Adrenal gland (tissue), 12 donors: Measurements from ENCODE around the gene LDB3. TPM values are rescaled to one million over a fixed set of nuclear protein-coding genes. Genes with fewer than 3 reads are reported as not detected.

ENCODE experiments used
- DNase-seq, 7 donors: peaks; one replicate each; pipeline ENCODE4 v3.0.0-alpha.2; 2019 to 2020
- H3K27ac ChIP-seq, 5 donors: fragments of 200-600 bp; sonication (generic) in 4 of 5; 1 replicate in 3 of 5; 2 replicates in 2 of 5; pipeline versions ENCODE4 v1.5.1 to v1.8.0; 2016 to 2020; ENCODE audit warnings: mild to moderate bottlenecking in 1 of 5
- H3K27me3 ChIP-seq: fragments of 200-600 bp; 2 replicates; pipeline ENCODE4 v1.8.0; 2021
- H3K36me3 ChIP-seq, 2 donors: fragments of 200-600 bp; replicated peaks in 1 of 2; 1 replicate in 1 of 2; 2 replicates in 1 of 2; pipeline versions ENCODE4 v1.5.1 to v1.8.0; 2018 to 2022
- H3K4me1 ChIP-seq, 2 donors: fragments of 200-600 bp; replicated peaks in 1 of 2; 1 replicate in 1 of 2; 2 replicates in 1 of 2; pipeline versions ENCODE4 v1.5.1 to v1.8.0; 2018 to 2021
- H3K4me3 ChIP-seq, 4 donors: fragments of 200-600 bp; sonication (generic) in 3 of 4; one replicate each; pipeline ENCODE4 v1.5.1; 2016 to 2018
- H3K9me3 ChIP-seq, 3 donors: fragments of 200-600 bp; sonication (generic) in 1 of 3; replicated peaks in 1 of 3; 1 replicate in 2 of 3; 2 replicates in 1 of 3; pipeline versions ENCODE4 v1.5.1 to v1.8.0; 2016 to 2021
- POLR2A ChIP-seq, 2 donors: fragments of 450-650 bp; IDR thresholded peaks; one replicate each; pipeline ENCODE4 v1.6.1; 2017; ENCODE audit warnings: antibody characterized with exemption in 2 of 2, mild to moderate bottlenecking in 2 of 2, moderate library complexity in 1 of 2
- WGBS, 4 donors: extraction: QIAGEN DNeasy Blood & Tissue Kit in 2 of 4; methylation state at CpG; one replicate each; pipeline versions ENCODE4 v1.1.5 to v1.1.7; 2013 to 2017; 5-methylcytosine and 5-hydroxymethylcytosine counted together
- intact Hi-C, 2 donors: fragments of 100-400 bp; cut with DNase I; formaldehyde crosslinking; loops; one replicate each; pipeline versions ENCODE4 v1.14.1 to v1.15.0; 2022 to 2023
- polyA plus RNA-seq, 3 donors: library from polyadenylated mRNA; stranded (reverse); fragments of 200-250 nt in 2 of 3; fragments of 350-450 nt in 1 of 3; fragmentation: Illumina TruSeq in 1 of 3; extraction: RNeasy Lipid Tissue Mini Kit (QIAGEN cat#74804) in 1 of 3; gene quantifications; one replicate each; pipeline ENCODE4 v1.2.3, GENCODE V29; 2013 to 2014
- total RNA-seq, 9 donors: library from RNA; depleted of rRNA in 4 of 9; stranded (reverse); fragments of >200 nt in 4 of 9; fragments of 120-200 nt in 1 of 9; fragmentation: NEBNext Ultra II Directional in 1 of 9; extraction: Animal tissue kit (Norgen Biotek cat#: 25700) in 1 of 9; gene quantifications; one replicate each; pipeline versions ENCODE4 v1.1.0 to v1.2.4, GENCODE V29; 2013 to 2023
- TF ChIP-seq, protein P1 (sequence below), 6 experiments: fragments of 450-650 bp in 4 of 6; fragments of 200-600 bp in 2 of 6; sonication (generic) in 1 of 6; IDR thresholded peaks; 1 replicate in 5 of 6; 2 replicates in 1 of 6; pipeline versions ENCODE4 v1.5.1 to v1.8.0; 2016 to 2021; ENCODE audit warnings: antibody characterized with exemption in 6 of 6, mild to moderate bottlenecking in 2 of 6, moderate library complexity in 1 of 6
- donor health status: healthy with polysubstance abuse.
- donor health status: Bipolar disorder and iron deficiency.
- donor health status: DM: yes; HTN: yes; CAD: no.
- donor health status: DM: no; HTN: no; CAD: no.
- donor health status: DM: no; HTN: no; CAD: no.
- donor health status: DM: yes; HTN: yes; CAD: no.

The LDB3 gene
- total and polyA plus RNA-seq, 12 donors: 0.14 to 2.7 (median 0.36) TPM

GRCh38 chr10:86768412-86769062, 100.2 kb downstream of the LDB3 start:
- TF ChIP-seq, protein P1, sequence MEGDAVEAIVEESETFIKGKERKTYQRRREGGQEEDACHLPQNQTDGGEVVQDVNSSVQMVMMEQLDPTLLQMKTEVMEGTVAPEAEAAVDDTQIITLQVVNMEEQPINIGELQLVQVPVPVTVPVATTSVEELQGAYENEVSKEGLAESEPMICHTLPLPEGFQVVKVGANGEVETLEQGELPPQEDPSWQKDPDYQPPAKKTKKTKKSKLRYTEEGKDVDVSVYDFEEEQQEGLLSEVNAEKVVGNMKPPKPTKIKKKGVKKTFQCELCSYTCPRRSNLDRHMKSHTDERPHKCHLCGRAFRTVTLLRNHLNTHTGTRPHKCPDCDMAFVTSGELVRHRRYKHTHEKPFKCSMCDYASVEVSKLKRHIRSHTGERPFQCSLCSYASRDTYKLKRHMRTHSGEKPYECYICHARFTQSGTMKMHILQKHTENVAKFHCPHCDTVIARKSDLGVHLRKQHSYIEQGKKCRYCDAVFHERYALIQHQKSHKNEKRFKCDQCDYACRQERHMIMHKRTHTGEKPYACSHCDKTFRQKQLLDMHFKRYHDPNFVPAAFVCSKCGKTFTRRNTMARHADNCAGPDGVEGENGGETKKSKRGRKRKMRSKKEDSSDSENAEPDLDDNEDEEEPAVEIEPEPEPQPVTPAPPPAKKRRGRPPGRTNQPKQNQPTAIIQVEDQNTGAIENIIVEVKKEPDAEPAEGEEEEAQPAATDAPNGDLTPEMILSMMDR (IDR thresholded peaks at IDR 0.05): no peak
- no peak for TF ChIP-seq POLR2A (IDR thresholded peaks at IDR 0.05)
- peaks cover 0 to 14% of the 10 kb centered on the region in 2 donors for H3K4me1 ChIP-seq
- H3K9me3 ChIP-seq: no peaks in the 10 kb centered on the region
- DNase-seq: no peak
- 55 to 66% (median 59%) methylated on average over 1 of the region's 1 CpG for WGBS, 4 donors
- H3K27ac ChIP-seq: no peak overlapping the region
- no peak overlapping the region for H3K4me3 ChIP-seq
- H3K36me3 ChIP-seq: no peaks in the 10 kb centered on the region
- intact Hi-C loops: no loop called here
- no peaks in the 10 kb centered on the region for H3K27me3 ChIP-seq

DNA sequence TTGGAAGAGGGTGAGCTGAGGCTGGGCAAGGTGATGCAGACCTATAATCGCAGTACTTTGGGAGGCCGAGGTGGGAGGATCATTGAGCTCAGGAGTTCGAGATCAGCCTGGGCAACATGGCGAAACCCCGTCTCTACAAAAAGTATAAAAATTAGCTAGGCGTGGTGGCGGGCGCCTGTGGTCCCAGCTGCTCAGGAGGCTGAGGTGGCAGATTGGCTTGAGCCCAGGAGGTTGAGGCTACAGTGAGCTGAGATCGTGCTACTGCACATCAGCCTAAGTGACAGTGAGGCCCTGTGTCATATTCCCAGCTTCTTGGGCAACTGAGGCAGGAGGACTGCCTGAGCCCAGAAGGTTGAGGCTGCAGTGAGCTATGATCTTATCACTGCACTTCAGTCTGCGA, 101.7 kb downstream of the LDB3 start:
- H3K9me3 ChIP-seq: no peaks in the 10 kb centered on the region
- no peaks in the 10 kb centered on the region for H3K27me3 ChIP-seq
- H3K4me3 ChIP-seq: no peak overlapping the region
- TF ChIP-seq POLR2A (IDR thresholded peaks at IDR 0.05): no peak
- TF ChIP-seq, protein P1 (IDR thresholded peaks at IDR 0.05): no peak
- no peak for DNase-seq
- WGBS, 4 donors: 88 to 96% (median 93%) methylated on average over 10 of the region's 10 CpGs
- peaks cover under 1 to 17% of the 10 kb centered on the region in 2 donors for H3K4me1 ChIP-seq
- intact Hi-C loops: no loop called here
- H3K27ac ChIP-seq: no peak overlapping the region
- H3K36me3 ChIP-seq: no peaks in the 10 kb centered on the region

DNA sequence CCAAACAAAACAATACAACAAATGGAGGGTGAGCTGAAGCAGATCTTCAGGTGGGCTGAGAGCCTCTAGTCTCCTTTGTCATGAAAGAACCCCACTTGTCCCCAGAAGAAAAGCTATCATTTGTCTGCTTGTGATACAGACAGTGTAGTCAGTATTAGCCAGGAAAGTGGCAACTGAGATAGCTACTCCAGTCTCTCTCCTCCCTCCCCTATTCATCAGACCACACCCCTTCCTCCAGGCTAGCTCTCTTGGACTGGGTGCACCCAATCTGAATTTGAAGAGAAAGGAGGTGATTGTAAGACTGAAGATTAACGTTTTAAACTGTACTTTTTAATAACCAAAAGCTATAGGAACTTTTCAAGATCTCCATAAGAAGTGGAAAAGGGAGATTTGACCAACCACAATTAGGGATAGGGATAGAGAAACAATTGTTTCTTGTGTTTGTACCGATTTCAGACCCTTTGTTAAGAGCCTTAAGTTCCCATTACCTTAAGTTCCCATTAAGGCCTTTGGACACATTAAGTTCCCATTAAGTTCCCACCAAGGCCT, 102.2 kb downstream of the LDB3 start:
- H3K27ac ChIP-seq: no peak overlapping the region
- no peaks in the 10 kb centered on the region for H3K9me3 ChIP-seq
- no peak overlapping the region for H3K4me3 ChIP-seq
- H3K4me1 ChIP-seq: peaks cover 6 to 22% of the 10 kb centered on the region in 2 donors
- H3K27me3 ChIP-seq: no peaks in the 10 kb centered on the region
- WGBS, 4 donors: 55 to 60% (median 58%) methylated on average over 2 of the region's 2 CpGs
- TF ChIP-seq POLR2A (IDR thresholded peaks at IDR 0.05): no peak
- TF ChIP-seq, protein P1 (IDR thresholded peaks at IDR 0.05): no peak
- intact Hi-C loops: no loop called here
- no peak for DNase-seq
- no peaks in the 10 kb centered on the region for H3K36me3 ChIP-seq

- Histone ChIP-seq H3K9me3 (no peaks in the 10 kb centered on the region), H3K27me3 (no peaks in the 10 kb centered on the region), H3K4me3 (no peak overlapping the region), H3K36me3 (no peaks in the 10 kb centered on the region), H3K4me1 (peaks cover 11 to 27% of the 10 kb centered on the region in 2 donors), H3K27ac (no peak overlapping the region)
- WGBS, 4 donors: 73 to 89% (median 86%) methylated on average over 6 of the region's 6 CpGs
- TF ChIP-seq, protein P1 (IDR thresholded peaks at IDR 0.05): no peak
- no peak for TF ChIP-seq POLR2A (IDR thresholded peaks at IDR 0.05)
- intact Hi-C loops: no loop called here
- no peak for DNase-seq
Measured at GRCh38 chr10:86773498-86773897, 105.2 kb downstream of the LDB3 start.
